A549 (cell line): ENCODE measurements around the gene MED13L.

Experiments used
- EP300 ChIP-seq, 2 experiments: fragments of >200 bp; sonication (Bioruptor Twin); formaldehyde crosslinking; IDR thresholded peaks; 2 replicates in 1 of 2; 3 replicates in 1 of 2; pipeline ENCODE4 v1.6.1; 2016 to 2017
- JUN ChIP-seq, 2 experiments: fragments of >200 bp; sonication (Bioruptor Twin); formaldehyde crosslinking; IDR thresholded peaks; 2 replicates in 1 of 2; 3 replicates in 1 of 2; pipeline ENCODE4 v1.6.1; 2016 to 2017
- TF ChIP-seq, protein P1 (sequence below): fragments of 200-600 bp; sonication (generic); IDR thresholded peaks from 2 replicates; pipeline ENCODE4 v1.6.1; 2016; ENCODE audit warnings: antibody characterized with exemption, mild to moderate bottlenecking, moderate library complexity
- TF ChIP-seq, protein P2 (sequence below): fragments of >200 bp; sonication (Bioruptor Twin); formaldehyde crosslinking; IDR thresholded peaks from 3 replicates; pipeline ENCODE4 v1.5.1; 2016

DNA sequence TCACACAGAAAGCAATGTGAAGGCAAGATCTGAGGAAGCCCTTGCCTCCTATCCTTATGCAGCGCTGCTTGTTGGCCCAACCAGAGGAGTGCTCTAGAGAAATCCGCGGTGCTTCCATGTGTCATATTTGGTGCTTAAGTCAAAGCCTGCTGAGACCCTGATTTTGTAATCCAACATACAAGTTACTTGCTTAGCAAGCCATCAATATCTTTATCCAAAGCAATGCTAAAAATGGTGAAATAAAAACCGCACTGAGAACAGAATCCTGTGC is 250.0 kb downstream of the MED13L start:
- TF ChIP-seq, protein P1, sequence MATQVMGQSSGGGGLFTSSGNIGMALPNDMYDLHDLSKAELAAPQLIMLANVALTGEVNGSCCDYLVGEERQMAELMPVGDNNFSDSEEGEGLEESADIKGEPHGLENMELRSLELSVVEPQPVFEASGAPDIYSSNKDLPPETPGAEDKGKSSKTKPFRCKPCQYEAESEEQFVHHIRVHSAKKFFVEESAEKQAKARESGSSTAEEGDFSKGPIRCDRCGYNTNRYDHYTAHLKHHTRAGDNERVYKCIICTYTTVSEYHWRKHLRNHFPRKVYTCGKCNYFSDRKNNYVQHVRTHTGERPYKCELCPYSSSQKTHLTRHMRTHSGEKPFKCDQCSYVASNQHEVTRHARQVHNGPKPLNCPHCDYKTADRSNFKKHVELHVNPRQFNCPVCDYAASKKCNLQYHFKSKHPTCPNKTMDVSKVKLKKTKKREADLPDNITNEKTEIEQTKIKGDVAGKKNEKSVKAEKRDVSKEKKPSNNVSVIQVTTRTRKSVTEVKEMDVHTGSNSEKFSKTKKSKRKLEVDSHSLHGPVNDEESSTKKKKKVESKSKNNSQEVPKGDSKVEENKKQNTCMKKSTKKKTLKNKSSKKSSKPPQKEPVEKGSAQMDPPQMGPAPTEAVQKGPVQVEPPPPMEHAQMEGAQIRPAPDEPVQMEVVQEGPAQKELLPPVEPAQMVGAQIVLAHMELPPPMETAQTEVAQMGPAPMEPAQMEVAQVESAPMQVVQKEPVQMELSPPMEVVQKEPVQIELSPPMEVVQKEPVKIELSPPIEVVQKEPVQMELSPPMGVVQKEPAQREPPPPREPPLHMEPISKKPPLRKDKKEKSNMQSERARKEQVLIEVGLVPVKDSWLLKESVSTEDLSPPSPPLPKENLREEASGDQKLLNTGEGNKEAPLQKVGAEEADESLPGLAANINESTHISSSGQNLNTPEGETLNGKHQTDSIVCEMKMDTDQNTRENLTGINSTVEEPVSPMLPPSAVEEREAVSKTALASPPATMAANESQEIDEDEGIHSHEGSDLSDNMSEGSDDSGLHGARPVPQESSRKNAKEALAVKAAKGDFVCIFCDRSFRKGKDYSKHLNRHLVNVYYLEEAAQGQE, result no peak
- no peak for TF ChIP-seq EP300 (IDR thresholded peaks at IDR 0.05)
- TF ChIP-seq, protein P2, sequence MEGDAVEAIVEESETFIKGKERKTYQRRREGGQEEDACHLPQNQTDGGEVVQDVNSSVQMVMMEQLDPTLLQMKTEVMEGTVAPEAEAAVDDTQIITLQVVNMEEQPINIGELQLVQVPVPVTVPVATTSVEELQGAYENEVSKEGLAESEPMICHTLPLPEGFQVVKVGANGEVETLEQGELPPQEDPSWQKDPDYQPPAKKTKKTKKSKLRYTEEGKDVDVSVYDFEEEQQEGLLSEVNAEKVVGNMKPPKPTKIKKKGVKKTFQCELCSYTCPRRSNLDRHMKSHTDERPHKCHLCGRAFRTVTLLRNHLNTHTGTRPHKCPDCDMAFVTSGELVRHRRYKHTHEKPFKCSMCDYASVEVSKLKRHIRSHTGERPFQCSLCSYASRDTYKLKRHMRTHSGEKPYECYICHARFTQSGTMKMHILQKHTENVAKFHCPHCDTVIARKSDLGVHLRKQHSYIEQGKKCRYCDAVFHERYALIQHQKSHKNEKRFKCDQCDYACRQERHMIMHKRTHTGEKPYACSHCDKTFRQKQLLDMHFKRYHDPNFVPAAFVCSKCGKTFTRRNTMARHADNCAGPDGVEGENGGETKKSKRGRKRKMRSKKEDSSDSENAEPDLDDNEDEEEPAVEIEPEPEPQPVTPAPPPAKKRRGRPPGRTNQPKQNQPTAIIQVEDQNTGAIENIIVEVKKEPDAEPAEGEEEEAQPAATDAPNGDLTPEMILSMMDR, result no peak
- no peak for TF ChIP-seq JUN (IDR thresholded peaks at IDR 0.05)
